Lower leg skin (tissue), 4 donors: ENCODE measurements around the gene RANBP9. TPM values are rescaled to one million over a fixed set of nuclear protein-coding genes. Genes with fewer than 3 reads are reported as not detected.

Source experiments
- DNase-seq, 2 donors: peaks; one replicate each; pipeline ENCODE4 v3.0.0-alpha.2; 2019; ENCODE audit warnings: low spot score in 2 of 2
- H3K4me3 ChIP-seq: fragments of 200-600 bp; sonication (generic); 2 replicates; pipeline ENCODE4 v1.5.1; 2017; ENCODE audit warnings: mild to moderate bottlenecking, low read depth; ENCODE audit not compliant: poor library complexity, severe bottlenecking
- CTCF ChIP-seq, 3 donors: fragments of 450-650 bp; IDR thresholded peaks; one replicate each; pipeline ENCODE4 v1.5.1; 2016; ENCODE audit warnings: antibody characterized with exemption in 3 of 3, mild to moderate bottlenecking in 3 of 3, moderate library complexity in 2 of 3
- POLR2A ChIP-seq, 2 donors: fragments of 450-650 bp; IDR thresholded peaks; one replicate each; pipeline ENCODE4 v1.6.1; 2016 to 2017; ENCODE audit warnings: antibody characterized with exemption in 2 of 2, mild to moderate bottlenecking in 1 of 2, moderate library complexity in 1 of 2
- WGBS, 2 donors: methylation state at CpG; one replicate each; pipeline ENCODE4 v1.1.5; 2018; 5-methylcytosine and 5-hydroxymethylcytosine counted together
- intact Hi-C: fragments of 100-400 bp; cut with DNase I; formaldehyde crosslinking; loops from one replicate; pipeline ENCODE4 v1.15.0; 2023; ENCODE audit warnings: low total_unique reads
- total RNA-seq, 4 donors: library from RNA; depleted of rRNA; stranded (reverse); fragments of >200 nt; gene quantifications; one replicate each; pipeline ENCODE4 v1.1.0, GENCODE V29; 2016

Gene RANBP9
- total RNA-seq, 4 donors from 2014 or later = 45.4 to 59.3 (median 53.6) TPM

- DNase-seq = peak; percentile 29 to 88
- H3K4me3 ChIP-seq = peak overlapping the region; percentile 86
- intact Hi-C loops = no loop called here
- TF ChIP-seq CTCF (IDR thresholded peaks at IDR 0.05) (no peak), POLR2A (IDR thresholded peaks at IDR 0.05) (no peak)
- WGBS, 2 donors = 1% methylated on average over 29 to 30 of the region's 73 CpGs
Observed at GRCh38 chr6:13710552-13711323, 897 bp downstream of the RANBP9 start.

- no peak for DNase-seq
- peak overlapping the region; percentile 86 for H3K4me3 ChIP-seq
- no peak for TF ChIP-seq CTCF (IDR thresholded peaks at IDR 0.05)
- no peak for TF ChIP-seq POLR2A (IDR thresholded peaks at IDR 0.05)
- WGBS, 2 donors = 0 to 1% methylated on average over 10 of the region's 10 CpGs
- intact Hi-C loops = loop anchor here (10.0 kb wide), 1 partner anchor 95 kb away; the partner anchor contains the start of gene NOL7
Observed at GRCh38 chr6:13709689-13710551, 1.7 kb downstream of the RANBP9 start.

GRCh38 chr6:13708736-13709135, 2.9 kb downstream of the RANBP9 start:
- intact Hi-C loops = loop anchor here (10.0 kb wide), 1 partner anchor 94 kb away; the partner anchor contains the start of gene NOL7
- 2 to 6% methylated on average over 5 of the region's 5 CpGs for WGBS, 2 donors
- no peak for DNase-seq
- no peak for TF ChIP-seq CTCF (IDR thresholded peaks at IDR 0.05)
- no peak for TF ChIP-seq POLR2A (IDR thresholded peaks at IDR 0.05)
- no peak overlapping the region for H3K4me3 ChIP-seq

GRCh38 chr6:13703496-13703895, 8.1 kb downstream of the RANBP9 start:
- no peak for TF ChIP-seq POLR2A (IDR thresholded peaks at IDR 0.05)
- no peak for TF ChIP-seq CTCF (IDR thresholded peaks at IDR 0.05)
- DNase-seq = no peak
- no peak overlapping the region for H3K4me3 ChIP-seq
- intact Hi-C loops = loop anchor here (10.0 kb wide), 1 partner anchor 89 kb away; the partner anchor contains the start of gene NOL7

GRCh38 chr6:13702809-13703302, 8.8 kb downstream of the RANBP9 start:
- no peak for DNase-seq
- H3K4me3 ChIP-seq = no peak overlapping the region
- WGBS, 2 donors = 68 to 77% methylated on average over 4 of the region's 4 CpGs
- intact Hi-C loops = loop anchor here (10.0 kb wide), 1 partner anchor 88 kb away; the partner anchor contains the start of gene NOL7
- TF ChIP-seq CTCF (IDR thresholded peaks at IDR 0.05) = no peak
- no peak for TF ChIP-seq POLR2A (IDR thresholded peaks at IDR 0.05)
